Epidermal melanocyte (primary cell): Measurements from ENCODE around the gene MAP2K6.

Experiments
- DNase-seq: peaks from one replicate; pipeline ENCODE4 v3.0.0; 2011; ENCODE audit warnings: low spot score; ENCODE audit not compliant: insufficient read length

Gene MAP2K6

GRCh38 chr17:69414408-69415274 is at the start of gene MAP2K6:
Gene MAP2K6, plus strand, starts transcription at chr17:69414697. Its CDS starts 288 bp downstream, at chr17:69414985.
- DNase-seq: peak; percentile 78

- no peak for DNase-seq
Measured at GRCh38 chr17:69367298-69367697, 47.2 kb upstream of the MAP2K6 start.

DNA sequence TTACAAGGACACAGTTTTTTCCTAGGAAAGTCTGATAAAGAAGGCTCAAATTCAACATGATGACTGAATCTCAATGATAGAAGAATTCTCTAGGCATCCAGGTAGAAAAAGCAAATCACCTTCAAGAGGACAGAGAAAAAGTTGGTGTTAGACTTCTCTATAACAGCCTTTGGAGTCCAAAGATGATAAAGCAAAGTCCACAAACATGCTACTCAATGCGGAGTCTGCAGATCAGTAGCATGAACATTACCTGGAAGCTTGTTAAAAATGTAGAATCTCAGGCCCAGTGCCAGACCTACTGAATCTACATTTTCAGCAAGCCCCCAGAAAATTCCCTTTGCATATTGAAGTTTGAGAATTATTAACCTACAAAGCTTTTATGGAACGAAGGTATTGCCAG is 41.4 kb upstream of the MAP2K6 start:
- DNase-seq: no peak

GRCh38 chr17:69375229-69375628 is 39.3 kb upstream of the MAP2K6 start:
- no peak for DNase-seq

DNA sequence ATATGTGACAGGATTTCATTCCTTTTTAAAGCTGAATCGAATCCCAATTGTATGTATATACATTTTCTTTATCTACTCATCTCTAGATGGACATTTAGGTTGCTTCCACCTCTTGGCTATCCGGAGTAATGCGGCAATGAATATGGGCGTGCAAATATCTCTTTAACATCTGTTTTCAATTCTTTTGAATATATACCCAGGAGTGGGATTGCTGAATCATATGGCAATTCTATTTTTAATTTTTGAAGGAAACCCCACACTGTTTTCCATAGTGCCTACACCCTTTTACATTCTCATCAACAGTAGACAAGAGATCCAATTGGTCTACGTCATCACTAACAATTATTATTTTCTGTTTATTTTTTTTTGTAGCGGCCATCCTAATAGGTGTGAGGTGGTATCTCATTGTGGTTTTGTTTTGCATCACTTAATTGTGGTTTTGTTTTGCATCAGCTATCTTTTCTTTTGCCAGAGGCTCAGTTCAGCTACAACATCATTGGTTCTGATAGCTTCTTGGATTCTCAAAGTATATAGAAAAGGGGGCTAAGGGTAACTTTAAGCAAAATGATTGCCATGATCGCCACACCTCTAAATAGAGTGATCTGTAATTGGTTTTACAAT is 25.6 kb upstream of the MAP2K6 start:
- DNase-seq: no peak

DNA sequence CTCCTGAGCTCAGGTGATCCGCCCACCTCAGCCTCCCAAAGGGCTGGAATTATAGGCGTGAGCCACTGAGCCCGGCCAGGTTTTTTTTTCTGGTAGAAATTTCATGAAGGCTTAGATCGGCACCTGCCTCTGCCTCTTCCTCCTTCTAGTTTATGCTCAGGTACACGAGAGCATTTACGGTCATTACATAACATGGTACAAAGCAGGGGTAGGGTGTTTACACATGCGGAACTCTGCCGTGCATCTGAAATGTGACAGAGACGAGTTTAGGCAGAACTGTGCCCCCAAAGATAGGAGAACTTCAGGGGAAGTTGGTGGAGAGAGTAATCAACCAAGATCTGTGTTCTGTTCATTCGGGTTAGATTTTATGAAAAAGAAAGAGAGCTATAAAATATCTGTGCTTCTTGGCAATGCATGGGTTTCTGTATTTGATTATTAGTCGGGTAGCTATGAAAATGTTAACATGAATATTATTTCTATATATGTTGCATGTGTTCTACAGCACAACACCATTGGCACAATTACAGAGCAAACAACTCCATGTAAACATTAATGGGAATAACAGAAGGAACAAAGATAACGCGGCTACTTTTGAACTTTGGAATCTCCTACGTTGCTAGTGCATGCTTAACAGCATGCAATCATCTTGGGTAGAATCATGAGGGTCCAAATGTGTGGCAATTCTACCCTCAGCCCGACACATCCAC is 23.5 kb upstream of the MAP2K6 start:
- DNase-seq: no peak

DNA sequence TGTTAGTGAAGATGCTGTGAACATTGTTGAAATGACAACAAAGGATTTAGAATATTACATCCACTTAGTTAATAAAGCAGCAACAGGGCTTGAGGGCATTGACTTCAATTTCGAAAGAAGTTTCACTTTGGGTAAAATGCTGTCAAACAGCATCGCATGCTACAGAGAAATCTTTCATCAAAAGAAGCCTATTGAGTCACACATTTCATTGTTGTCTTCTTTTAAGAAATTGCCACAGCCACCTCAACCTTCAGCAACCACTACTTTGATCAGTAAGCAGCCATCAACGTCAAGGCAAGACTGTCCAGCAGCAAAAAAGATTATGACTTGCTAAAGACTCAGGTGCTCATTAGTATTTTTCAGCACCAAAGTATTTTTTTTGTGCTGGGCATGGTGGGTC is 13.2 kb upstream of the MAP2K6 start:
- DNase-seq: no peak

DNA sequence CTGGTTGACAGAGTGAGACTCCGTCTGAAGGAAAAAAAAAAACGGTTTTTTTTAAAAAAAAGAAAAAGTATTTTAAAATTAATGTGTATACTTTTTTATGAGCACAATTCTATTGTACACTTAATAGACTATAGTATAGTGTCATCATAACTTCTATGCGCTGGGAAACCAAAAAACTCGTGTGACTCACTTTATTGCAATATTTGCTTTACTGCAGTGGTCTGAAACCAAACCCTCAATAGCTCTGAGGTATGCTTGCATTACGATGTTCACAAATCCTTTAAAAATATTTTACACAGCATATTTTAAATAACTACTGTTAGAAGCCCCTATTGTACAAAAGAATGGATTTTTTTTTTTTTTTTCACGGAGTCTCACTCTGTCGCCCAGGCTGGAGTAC is 12.4 kb upstream of the MAP2K6 start:
- DNase-seq: no peak

DNA sequence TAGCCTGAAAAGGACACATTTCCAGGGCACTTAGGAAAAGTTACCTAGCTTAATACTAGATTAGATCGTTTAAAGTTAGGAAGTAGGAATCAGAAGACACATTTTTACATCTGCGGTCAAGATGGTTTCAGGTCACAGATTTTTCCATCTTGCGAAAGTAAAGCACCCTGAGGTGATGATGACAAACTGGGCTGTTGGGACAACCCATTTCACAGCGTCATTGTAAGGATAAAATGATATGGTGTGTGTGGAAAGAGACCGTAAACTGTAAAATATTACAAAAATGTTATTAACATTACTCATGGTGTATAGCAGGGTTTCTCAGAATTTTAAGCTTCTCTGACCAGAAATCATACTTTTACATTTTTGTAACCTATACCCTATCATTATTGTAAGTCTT is 10.1 kb upstream of the MAP2K6 start:
- DNase-seq: no peak

GRCh38 chr17:69405096-69405495 is 9.4 kb upstream of the MAP2K6 start:
- no peak for DNase-seq

GRCh38 chr17:69406941-69407340 is 7.6 kb upstream of the MAP2K6 start:
- DNase-seq: no peak

GRCh38 chr17:69407759-69408158 is 6.7 kb upstream of the MAP2K6 start:
- DNase-seq: no peak

GRCh38 chr17:69410671-69411070 is 3.8 kb upstream of the MAP2K6 start:
- no peak for DNase-seq

GRCh38 chr17:69411766-69412165 is 2.7 kb upstream of the MAP2K6 start:
- DNase-seq: no peak

DNA sequence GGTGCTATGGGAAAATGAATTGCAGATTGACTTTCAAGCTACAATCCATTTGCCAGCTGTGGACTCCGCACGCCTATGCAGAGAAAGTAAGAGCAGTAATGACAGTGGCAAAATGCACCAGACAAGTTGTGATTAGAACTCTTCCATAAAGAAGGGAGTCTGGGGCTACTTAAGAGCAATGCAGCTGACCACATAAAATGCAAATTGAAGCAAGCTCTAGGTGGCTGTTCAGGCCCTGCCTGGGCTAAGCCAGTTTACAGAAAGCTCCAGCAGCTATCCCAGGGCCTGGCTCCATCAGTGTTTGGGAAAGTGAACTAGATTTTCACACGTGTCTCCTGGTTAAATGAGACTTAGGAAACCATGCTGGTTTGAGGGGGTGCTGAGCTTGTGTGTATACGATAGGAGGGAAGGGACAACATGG is 2.2 kb upstream of the MAP2K6 start:
- no peak for DNase-seq

DNA sequence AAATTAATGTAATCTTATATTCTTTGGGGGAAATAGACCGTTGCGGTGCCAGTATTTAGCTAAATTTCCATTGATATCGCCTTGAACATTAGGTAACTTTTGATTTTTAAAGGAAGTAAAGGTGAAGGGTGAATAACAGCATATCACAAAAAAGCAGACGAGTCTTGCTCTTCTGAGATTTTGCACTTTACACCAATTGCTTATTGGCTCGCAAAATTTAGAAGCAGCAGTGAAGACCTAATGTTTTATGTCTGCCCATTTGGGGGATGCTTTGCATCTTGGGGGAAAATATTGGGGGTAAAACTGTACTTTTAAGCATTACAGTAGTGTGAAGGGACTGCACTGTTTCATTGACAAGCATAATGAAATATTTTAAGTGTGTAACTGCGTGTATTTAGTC is 934 bp downstream of the MAP2K6 start:
- no peak for DNase-seq

DNA sequence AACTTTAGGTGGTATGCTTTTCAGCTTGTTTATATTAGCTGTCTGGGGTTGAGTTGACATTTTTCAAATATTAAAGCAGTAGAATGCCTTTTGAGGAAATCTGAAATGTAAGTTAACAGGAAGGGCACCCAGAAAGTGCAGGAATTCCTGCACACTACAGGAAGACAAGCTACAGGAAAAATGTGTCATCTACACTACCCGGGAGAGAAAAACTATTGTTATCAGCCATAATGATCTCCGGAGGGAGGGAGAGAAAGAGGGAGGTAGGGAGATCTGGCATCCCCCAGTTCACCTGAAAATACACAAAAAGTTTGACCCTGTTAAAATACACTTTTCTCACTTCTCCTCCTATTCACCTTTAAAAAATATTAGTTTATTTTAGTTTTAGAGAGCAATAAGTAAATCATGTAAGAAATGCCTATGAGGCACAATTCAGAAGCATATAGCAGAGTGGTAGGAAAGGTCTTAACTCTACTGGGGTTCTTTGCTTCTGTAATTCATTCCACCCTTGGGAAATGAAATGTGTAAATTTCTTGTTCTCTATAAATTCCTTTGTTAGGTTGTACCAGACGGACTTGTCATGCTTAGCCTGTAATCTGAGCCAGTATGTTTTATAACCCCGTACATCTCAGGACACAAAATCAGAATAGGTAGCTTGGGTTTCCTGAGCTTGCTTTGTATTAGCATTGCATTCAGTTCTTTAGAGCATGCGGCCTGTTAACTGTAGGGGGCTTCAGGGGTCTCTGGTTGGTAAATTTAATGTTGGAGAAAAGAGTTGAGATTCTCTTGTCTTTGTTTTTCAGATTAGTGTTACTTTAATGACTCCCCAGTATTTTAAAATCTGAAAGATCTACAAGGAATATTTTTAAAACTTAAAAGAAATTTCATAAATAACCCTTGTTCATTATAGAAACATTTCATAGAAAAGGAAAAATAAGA is 3.3 kb downstream of the MAP2K6 start:
- no peak for DNase-seq

DNA sequence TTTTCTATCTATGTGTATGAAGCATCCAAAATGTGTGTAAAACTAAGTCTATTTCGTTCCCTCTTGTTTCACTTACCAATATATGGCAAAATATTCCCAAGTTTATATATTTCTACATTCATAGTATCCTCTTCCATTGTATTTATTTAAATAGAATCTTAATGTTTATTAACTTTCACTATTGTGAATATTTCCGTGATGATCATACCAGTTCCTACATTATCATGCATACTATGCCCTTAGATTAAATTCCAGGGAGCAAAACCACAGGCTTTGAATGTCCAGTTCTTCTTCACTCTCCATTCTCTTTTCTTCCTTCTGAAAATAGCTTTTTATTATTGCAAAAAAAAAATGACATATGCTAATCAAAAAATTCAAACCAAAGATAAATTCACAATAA is 4.0 kb downstream of the MAP2K6 start:
- DNase-seq: no peak

- DNase-seq: no peak
Measured at GRCh38 chr17:69423450-69423849, 9.0 kb downstream of the MAP2K6 start.

DNA sequence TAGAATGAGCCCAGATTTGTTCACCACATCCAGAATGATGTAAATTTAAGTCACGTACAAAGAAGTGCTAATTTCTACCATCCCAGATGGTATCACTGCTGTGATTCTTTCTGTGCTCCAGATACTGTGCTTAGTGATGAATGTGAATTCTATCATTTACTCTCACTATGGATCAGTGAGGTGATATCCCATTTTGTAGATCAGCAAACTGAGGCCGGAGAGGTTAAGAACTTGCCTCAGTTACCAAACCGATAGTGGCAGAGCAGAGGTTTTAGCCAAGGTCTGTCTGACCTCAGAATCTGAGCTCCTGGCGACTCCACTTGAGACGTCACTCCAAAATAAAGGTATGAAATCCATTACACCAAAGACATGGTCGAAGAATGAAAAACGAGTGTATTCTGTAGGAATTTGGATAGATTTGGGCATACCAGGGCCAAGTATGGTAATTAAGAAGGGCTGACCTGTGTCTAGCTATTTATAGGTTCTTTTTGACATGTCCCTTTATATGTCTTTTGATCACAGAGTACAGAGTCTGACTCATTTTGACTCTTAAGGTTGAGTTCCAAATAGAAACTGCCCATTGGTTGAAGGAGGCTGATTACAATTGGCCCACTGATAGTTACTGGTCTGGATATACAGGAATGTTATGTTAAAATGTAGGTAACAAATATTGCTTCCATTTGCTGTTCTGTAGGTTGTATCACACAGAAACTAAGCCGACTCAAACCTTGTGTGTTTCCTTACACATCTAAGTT is 10.0 kb downstream of the MAP2K6 start:
- DNase-seq: no peak
